ENCODE data around the gene ACSL6.

ACSL6 gene

DNA sequence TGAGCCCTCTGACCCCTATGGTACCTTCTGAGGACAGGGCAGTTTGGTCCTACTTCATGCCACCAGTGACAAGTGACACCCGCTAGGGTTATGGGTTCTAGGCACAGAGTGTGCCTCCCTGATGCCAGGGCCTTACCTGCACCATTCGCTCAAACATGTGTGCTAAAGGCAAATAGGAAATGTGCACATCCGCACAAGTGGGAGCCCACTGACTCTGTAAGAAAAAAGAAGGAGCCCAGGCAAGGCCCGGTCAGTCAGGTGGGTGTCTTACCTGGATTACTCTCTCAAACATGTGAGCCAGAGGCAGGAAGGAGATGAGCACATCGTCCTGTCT is 36.9 kb downstream of the ACSL6 start:
- peak overlapping the region; percentile 37 for H3K4me3 ChIP-seq (ENCODE audit: low read length)

DNA sequence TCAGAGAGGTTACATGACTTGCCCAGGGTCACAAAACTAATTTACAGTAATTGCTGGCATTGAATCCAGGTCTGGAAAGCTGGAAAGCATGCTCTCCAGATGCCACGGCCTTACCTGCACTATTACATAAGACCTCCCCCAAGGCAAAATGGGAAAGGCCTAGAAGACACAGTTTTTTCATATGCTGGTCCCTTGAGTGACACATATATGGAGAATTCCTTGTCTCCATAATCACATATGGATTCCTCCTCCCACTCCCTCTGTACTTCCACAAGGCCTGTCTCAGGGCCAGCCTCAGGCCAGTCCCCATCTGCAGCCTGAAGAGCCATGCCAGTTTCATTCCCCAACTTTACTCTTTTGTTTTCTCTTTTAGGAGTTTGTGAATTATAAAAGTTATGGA is 37.4 kb downstream of the ACSL6 start:
- no peak overlapping the region for H3K27ac ChIP-seq (ENCODE audit: low read depth, low read length)

More for the DNA sequence above, 36.9 kb downstream of the ACSL6 start:
- Histone ChIP-seq H3K36me3 (ENCODE audit: control insufficient read depth, insufficient read depth, low read length) (no peaks in the 10 kb centered on the region), H3K27me3 (ENCODE audit: control insufficient read depth, insufficient read depth, low read length) (no peaks in the 10 kb centered on the region), H3K4me1 (ENCODE audit: control insufficient read depth, insufficient read depth, low read length) (no peaks in the 10 kb centered on the region), H3K27ac (ENCODE audit: low read depth, low read length) (no peak overlapping the region), H3K9ac (ENCODE audit: low read length) (no peak overlapping the region)

DNA sequence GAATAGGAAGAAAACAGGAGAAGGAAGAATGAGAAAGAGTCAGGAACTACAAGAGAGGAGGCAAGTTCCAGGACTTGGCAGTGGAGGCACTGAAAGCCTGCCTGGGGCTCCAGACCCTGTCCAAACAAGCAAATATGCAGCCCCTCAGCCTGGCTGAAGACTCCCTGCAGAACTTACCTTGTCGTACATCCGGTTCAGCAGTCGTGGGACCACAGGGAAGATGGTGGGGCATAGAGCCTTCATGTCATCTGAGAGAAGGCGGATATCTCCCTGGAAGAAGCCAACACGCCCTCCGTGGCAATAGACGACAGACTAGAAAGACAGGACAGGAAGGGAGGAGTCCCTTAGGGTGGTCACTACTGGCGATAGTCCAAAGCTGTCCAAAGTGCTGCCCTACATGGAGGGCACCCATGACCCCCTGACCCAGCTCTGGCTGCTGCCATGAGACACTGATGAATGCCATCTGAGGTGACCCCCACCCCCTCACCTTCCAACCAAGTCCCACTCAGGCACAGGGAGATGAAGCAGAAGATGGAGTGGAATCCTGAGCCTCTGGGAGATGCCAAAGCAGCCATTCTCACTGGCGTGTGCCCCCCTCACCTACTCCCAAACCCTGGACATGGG is 38.3 kb downstream of the ACSL6 start:
- H3K27me3 ChIP-seq (ENCODE audit: control insufficient read depth, insufficient read depth, low read length) = no peaks in the 10 kb centered on the region

More for the DNA sequence above, 37.4 kb downstream of the ACSL6 start:
- Histone ChIP-seq H3K27me3 (ENCODE audit: control insufficient read depth, insufficient read depth, low read length) (no peaks in the 10 kb centered on the region), H3K9ac (ENCODE audit: low read length) (no peak overlapping the region), H3K36me3 (ENCODE audit: control insufficient read depth, insufficient read depth, low read length) (no peaks in the 10 kb centered on the region), H3K4me1 (ENCODE audit: control insufficient read depth, insufficient read depth, low read length) (no peaks in the 10 kb centered on the region), H3K4me3 (ENCODE audit: low read length) (no peak overlapping the region)

DNA sequence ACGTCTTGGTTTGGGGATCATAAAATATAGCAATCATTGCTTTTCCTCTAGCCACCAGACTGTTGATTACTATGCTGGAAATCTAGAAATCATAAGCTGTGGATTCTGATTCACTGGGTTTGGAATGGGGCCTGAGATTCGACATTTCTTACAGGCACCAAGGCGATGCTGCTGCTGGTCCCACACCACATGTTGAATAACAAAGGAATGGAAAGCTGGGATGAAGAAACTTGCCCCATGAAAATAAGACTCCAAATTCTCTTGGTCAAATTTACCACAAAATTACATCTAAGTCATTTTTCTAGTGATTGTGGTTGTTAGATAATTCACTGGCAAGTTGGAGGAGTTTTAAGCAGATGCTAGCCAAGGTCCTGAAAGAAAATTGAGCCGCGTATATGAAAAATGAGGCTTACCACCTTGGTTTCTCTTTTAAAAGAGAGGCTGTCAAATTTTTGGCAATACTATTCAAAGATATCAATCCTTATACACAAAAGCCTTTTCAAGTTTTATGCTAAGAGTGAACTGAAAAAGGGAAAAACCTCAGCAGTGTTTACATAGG is 43.0 kb downstream of the ACSL6 start:
- no peak overlapping the region for H3K27ac ChIP-seq (ENCODE audit: low read depth, low read length)
- no peak overlapping the region for H3K4me3 ChIP-seq (ENCODE audit: low read length)
- no peaks in the 10 kb centered on the region for H3K27me3 ChIP-seq (ENCODE audit: control insufficient read depth, insufficient read depth, low read length)
- no peaks in the 10 kb centered on the region for H3K4me1 ChIP-seq (ENCODE audit: control insufficient read depth, insufficient read depth, low read length)
- no peak overlapping the region for H3K9ac ChIP-seq (ENCODE audit: low read length)
- H3K36me3 ChIP-seq (ENCODE audit: control insufficient read depth, insufficient read depth, low read length) = no peaks in the 10 kb centered on the region

More for the DNA sequence above, 38.3 kb downstream of the ACSL6 start:
- no peak overlapping the region for H3K9ac ChIP-seq (ENCODE audit: low read length)
- no peaks in the 10 kb centered on the region for H3K36me3 ChIP-seq (ENCODE audit: control insufficient read depth, insufficient read depth, low read length)
- no peaks in the 10 kb centered on the region for H3K4me1 ChIP-seq (ENCODE audit: control insufficient read depth, insufficient read depth, low read length)
- no peak overlapping the region for H3K4me3 ChIP-seq (ENCODE audit: low read length)
- H3K27ac ChIP-seq (ENCODE audit: low read depth, low read length) = no peak overlapping the region

DNA sequence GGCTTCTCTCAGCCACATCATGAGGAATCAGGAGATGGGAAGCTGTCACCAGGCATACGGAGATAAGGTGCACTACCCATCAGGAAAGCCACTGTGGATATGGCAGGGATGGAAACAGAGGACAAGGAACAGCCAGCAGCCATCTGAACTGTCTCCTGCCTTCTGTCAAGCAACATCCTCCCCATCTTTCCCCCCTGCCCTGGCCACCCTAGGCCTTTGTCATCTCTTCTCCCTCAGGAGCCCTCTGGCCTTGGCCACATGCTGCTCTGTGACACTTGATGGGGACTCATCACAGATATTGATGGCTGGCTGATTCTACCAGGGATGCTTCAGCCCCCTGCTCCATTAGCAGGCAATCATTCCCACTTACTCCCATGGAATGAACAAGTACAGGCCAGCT is 44.9 kb downstream of the ACSL6 start:
- H3K4me1 ChIP-seq (ENCODE audit: control insufficient read depth, insufficient read depth, low read length) = no peaks in the 10 kb centered on the region
- no peak overlapping the region for H3K9ac ChIP-seq (ENCODE audit: low read length)

DNA sequence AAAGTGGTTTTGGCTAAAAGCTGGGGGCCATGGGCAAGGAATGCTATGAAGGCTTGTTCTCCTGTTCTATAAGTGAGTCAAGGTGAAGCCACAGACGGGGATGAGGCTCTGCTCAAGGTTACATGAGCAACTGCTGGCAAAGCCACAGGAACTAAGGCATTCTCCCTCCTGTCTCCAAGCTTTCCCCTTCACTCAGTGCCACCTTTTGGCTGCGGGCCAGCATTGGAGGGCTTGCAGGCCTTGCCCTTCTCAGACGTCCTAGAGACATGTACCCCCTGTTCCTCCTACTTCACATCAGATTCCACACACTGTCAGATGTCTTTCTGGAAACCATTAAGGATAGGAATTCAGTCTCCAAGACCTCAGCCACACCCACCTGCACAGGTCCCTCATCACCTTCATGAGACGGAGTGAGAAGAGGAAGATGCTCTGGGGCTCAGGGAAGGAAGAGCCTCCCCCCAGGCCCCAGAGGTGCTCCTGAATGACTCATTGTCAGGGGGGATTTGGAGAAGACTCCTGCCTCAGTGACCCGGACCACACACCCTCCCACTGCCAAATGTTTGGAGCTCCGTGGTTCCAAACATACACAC is 45.5 kb downstream of the ACSL6 start:
- Histone ChIP-seq H3K27me3 (ENCODE audit: control insufficient read depth, insufficient read depth, low read length) (no peaks in the 10 kb centered on the region), H3K27ac (ENCODE audit: low read depth, low read length) (no peak overlapping the region), H3K9ac (ENCODE audit: low read length) (no peak overlapping the region), H3K36me3 (ENCODE audit: control insufficient read depth, insufficient read depth, low read length) (no peaks in the 10 kb centered on the region), H3K4me3 (ENCODE audit: low read length) (no peak overlapping the region), H3K4me1 (ENCODE audit: control insufficient read depth, insufficient read depth, low read length) (no peaks in the 10 kb centered on the region)

More for the DNA sequence above, 44.9 kb downstream of the ACSL6 start:
- Histone ChIP-seq H3K27ac (ENCODE audit: low read depth, low read length) (no peak overlapping the region), H3K36me3 (ENCODE audit: control insufficient read depth, insufficient read depth, low read length) (no peaks in the 10 kb centered on the region), H3K4me3 (ENCODE audit: low read length) (no peak overlapping the region), H3K27me3 (ENCODE audit: control insufficient read depth, insufficient read depth, low read length) (no peaks in the 10 kb centered on the region)

DNA sequence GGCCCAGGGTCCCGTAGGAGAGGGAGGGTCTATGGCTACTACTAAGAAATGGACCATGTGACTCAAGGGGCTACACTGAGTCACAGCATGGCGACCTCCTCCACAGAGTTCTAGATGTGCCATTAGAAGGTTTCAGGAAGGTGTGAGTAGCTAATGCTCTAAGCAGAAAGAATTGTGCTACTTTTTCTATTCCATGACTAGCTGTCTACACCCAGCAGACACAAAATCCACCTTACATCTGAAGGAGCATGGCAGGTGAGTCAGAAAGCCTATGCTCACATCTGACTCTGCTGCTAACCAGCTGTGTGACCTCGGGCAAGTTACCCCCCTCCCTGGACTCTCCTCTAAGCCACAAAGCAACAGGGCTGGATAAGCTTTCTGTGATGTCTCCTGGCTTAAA is 51.6 kb downstream of the ACSL6 start:
- Histone ChIP-seq H3K27ac (ENCODE audit: low read depth, low read length) (no peak overlapping the region), H3K27me3 (ENCODE audit: control insufficient read depth, insufficient read depth, low read length) (no peaks in the 10 kb centered on the region), H3K36me3 (ENCODE audit: control insufficient read depth, insufficient read depth, low read length) (no peaks in the 10 kb centered on the region), H3K4me1 (ENCODE audit: control insufficient read depth, insufficient read depth, low read length) (no peaks in the 10 kb centered on the region), H3K4me3 (ENCODE audit: low read length) (no peak overlapping the region), H3K9ac (ENCODE audit: low read length) (no peak overlapping the region)

DNA sequence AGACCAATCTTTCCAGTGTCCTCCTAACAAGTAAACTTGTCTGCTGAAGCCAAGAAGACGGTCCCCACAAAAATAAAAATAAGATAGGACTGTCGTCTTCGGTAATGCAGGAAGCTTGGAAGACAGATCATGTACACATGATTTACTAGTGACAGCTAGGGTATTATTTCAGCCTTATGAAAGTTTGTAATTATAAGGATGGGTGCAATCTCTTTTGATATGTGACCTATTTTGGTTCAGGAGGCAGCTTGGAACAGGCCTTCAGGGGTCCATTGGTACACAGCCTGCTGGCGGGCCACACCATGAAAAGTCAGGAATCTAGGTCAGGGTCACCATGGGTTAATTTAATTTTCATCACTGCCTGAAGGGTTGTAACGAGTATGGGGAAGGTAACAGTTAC is 52.3 kb downstream of the ACSL6 start:
- no peaks in the 10 kb centered on the region for H3K27me3 ChIP-seq (ENCODE audit: control insufficient read depth, insufficient read depth, low read length)
- H3K4me3 ChIP-seq (ENCODE audit: low read length) = no peak overlapping the region
- H3K9ac ChIP-seq (ENCODE audit: low read length) = no peak overlapping the region
- no peaks in the 10 kb centered on the region for H3K36me3 ChIP-seq (ENCODE audit: control insufficient read depth, insufficient read depth, low read length)
- H3K27ac ChIP-seq (ENCODE audit: low read depth, low read length) = no peak overlapping the region
- H3K4me1 ChIP-seq (ENCODE audit: control insufficient read depth, insufficient read depth, low read length) = no peaks in the 10 kb centered on the region

DNA sequence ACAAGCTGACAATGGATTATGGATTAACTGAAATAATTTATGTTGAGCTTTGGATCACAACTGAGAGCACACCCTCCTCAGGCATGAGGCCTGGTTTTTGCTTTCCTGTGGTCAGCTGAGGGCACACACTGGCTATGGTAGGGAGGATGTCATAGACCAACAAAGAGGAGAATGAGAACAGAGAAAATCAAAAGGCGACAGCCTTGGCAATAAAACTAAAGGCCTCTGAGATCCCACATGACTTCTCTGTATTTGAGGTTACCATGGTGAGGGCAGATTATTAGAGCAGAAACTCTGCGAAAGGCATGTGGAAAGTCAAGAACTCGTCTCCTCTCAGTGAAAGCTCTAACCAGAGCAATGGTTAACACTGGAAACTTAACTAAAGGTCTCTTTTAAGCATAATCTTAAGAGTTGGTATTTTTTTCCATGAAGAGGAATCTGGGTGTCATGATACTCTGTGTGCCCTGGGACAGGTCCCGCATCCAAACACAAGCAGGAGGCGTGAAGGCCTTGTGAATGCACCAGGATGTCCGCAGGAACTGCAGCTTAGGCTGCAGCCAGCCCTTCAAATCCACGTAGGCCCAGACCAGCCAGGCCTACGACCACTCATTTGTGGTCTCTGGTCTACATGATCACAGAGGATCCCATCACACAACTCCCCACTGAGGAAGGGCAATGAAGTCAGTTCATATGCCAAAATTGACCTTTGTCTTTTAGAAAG is 53.6 kb downstream of the ACSL6 start:
- Histone ChIP-seq H3K27ac (ENCODE audit: low read depth, low read length) (no peak overlapping the region), H3K27me3 (ENCODE audit: control insufficient read depth, insufficient read depth, low read length) (no peaks in the 10 kb centered on the region), H3K9ac (ENCODE audit: low read length) (no peak overlapping the region), H3K4me3 (ENCODE audit: low read length) (no peak overlapping the region), H3K36me3 (ENCODE audit: control insufficient read depth, insufficient read depth, low read length) (no peaks in the 10 kb centered on the region), H3K4me1 (ENCODE audit: control insufficient read depth, insufficient read depth, low read length) (no peaks in the 10 kb centered on the region)

DNA sequence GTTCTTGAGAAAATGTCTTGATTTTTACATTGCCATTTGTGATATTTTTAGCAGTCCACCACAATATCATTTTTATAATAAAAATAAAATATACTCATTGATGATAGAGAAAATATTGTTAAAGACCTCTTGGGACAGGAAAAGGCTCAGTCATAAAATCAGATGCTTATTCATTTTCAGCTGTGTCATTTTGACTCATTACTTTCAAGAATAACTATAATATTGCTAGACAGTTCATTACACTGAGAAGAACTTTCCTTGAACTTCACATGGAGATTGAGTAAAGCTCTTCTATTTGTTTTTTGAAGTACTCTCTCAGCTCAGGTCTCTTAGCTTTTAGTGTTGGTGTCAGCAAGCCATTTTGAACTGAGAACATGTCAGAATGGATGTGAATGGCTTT is 57.5 kb downstream of the ACSL6 start:
- no peak overlapping the region for H3K4me3 ChIP-seq (ENCODE audit: low read length)
- no peaks in the 10 kb centered on the region for H3K36me3 ChIP-seq (ENCODE audit: control insufficient read depth, insufficient read depth, low read length)
- no peak overlapping the region for H3K27ac ChIP-seq (ENCODE audit: low read depth, low read length)
- no peak overlapping the region for H3K9ac ChIP-seq (ENCODE audit: low read length)
- H3K27me3 ChIP-seq (ENCODE audit: control insufficient read depth, insufficient read depth, low read length) = no peaks in the 10 kb centered on the region
- H3K4me1 ChIP-seq (ENCODE audit: control insufficient read depth, insufficient read depth, low read length) = no peaks in the 10 kb centered on the region

DNA sequence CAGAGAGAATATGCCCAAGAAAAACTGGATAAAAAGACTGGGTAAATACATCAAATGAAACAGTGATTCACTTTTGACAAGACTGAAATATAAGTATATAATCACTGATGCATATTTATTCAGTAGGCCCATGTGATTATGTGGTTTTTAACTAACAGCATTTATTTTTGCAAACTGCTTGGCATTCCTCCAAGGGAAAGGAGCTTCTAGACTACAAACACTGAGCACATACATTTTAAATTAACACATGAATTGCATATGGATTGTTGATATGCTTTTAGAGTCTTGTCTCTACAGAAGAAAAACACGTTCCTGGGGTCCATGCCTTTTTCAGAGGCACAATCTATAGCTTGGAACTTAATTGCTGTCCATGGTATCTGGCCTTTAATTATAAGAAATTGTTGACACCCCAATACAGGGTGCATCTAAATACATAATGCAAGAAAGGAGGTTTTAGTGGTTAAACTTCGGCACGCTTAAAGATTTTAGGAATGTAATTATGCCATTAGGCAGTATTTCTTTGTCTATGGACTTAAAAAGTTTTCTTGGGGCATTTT is 59.1 kb downstream of the ACSL6 start:
- H3K27me3 ChIP-seq (ENCODE audit: control insufficient read depth, insufficient read depth, low read length) = no peaks in the 10 kb centered on the region
- no peaks in the 10 kb centered on the region for H3K36me3 ChIP-seq (ENCODE audit: control insufficient read depth, insufficient read depth, low read length)
- H3K4me3 ChIP-seq (ENCODE audit: low read length) = no peak overlapping the region
- H3K9ac ChIP-seq (ENCODE audit: low read length) = no peak overlapping the region
- H3K27ac ChIP-seq (ENCODE audit: low read depth, low read length) = no peak overlapping the region
- no peaks in the 10 kb centered on the region for H3K4me1 ChIP-seq (ENCODE audit: control insufficient read depth, insufficient read depth, low read length)

DNA sequence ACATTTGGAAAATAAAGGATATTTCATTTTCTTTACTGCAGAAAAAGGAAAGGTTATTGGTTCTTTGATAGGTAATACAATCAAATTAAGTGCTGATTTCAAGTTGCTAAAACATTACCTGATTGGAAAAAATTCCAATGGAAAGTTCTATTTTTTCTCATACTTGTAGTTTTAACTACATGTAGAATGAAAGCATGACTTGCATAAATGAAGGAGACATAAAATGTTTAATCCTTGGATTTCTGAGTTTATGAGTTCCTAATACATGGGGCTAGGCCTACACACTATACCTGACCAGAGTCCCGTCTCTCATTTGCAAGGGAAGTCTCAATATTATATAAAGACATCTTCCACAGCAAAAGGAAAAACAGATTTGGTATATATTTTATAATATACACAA is 60.8 kb downstream of the ACSL6 start:
- Histone ChIP-seq H3K4me1 (ENCODE audit: control insufficient read depth, insufficient read depth, low read length) (no peaks in the 10 kb centered on the region), H3K27ac (ENCODE audit: low read depth, low read length) (no peak overlapping the region), H3K36me3 (ENCODE audit: control insufficient read depth, insufficient read depth, low read length) (no peaks in the 10 kb centered on the region), H3K27me3 (ENCODE audit: control insufficient read depth, insufficient read depth, low read length) (no peaks in the 10 kb centered on the region), H3K4me3 (ENCODE audit: low read length) (no peak overlapping the region), H3K9ac (ENCODE audit: low read length) (no peak overlapping the region)

All from rectal smooth muscle tissue (tissue), 1 donor.